Peyer's patch (tissue), 4 donors: ENCODE data around the gene FAM24B. TPM values are rescaled to one million over a fixed set of nuclear protein-coding genes. Genes with fewer than 3 reads are reported as not detected.
A peak's percentile ranks its signal among the peaks of the same experiment; 100 is the strongest.

Source experiments
- DNase-seq, 3 donors: peaks; one replicate each; pipeline ENCODE4 v3.0.0-alpha.2; 2017 to 2019
- H3K27ac ChIP-seq, 4 donors: fragments of 200-600 bp; sonication (generic); one replicate each; pipeline ENCODE4 v1.5.1; 2016 to 2019
- H3K27me3 ChIP-seq, 2 donors: fragments of 200-600 bp; sonication (generic); one replicate each; pipeline ENCODE4 v1.5.1; 2019
- H3K36me3 ChIP-seq, 3 donors: fragments of 200-600 bp; sonication (generic); one replicate each; pipeline ENCODE4 v1.5.1; 2016 to 2019
- H3K4me1 ChIP-seq, 4 donors: fragments of 200-600 bp; sonication (generic); one replicate each; pipeline ENCODE4 v1.5.1; 2016 to 2019
- H3K4me3 ChIP-seq, 4 donors: fragments of 200-600 bp; sonication (generic); 1 replicate in 3 of 4; 2 replicates in 1 of 4; pipeline ENCODE4 v1.5.1; 2016 to 2019; ENCODE audit warnings: mild to moderate bottlenecking in 1 of 4
- H3K9me3 ChIP-seq, 4 donors: fragments of 200-600 bp; sonication (generic); one replicate each; pipeline ENCODE4 v1.5.1; 2016 to 2019; ENCODE audit warnings: mild to moderate bottlenecking in 1 of 4
- CTCF ChIP-seq, 6 experiments: fragments of 450-650 bp in 4 of 6; fragments of 200-600 bp in 2 of 6; sonication (generic) in 1 of 6; IDR thresholded peaks; one replicate each; pipeline ENCODE4 v1.5.1; 2017 to 2019; ENCODE audit warnings: antibody characterized with exemption in 6 of 6, mild to moderate bottlenecking in 3 of 6, moderate library complexity in 1 of 6
- POLR2A ChIP-seq, 2 donors: fragments of 450-650 bp; IDR thresholded peaks; one replicate each; pipeline ENCODE4 v1.5.1; 2017; ENCODE audit warnings: antibody characterized with exemption in 2 of 2, mild to moderate bottlenecking in 2 of 2, moderate library complexity in 2 of 2
- total RNA-seq, 4 donors: library from RNA; depleted of rRNA; stranded (reverse); fragments of >200 nt; gene quantifications; one replicate each; pipeline ENCODE4 v1.1.0, GENCODE V29; 2016

The FAM24B gene
- total RNA-seq, 4 donors from 2014 or later = 3.7 to 6.0 (median 4.9) TPM

GRCh38 chr10:122894261-122894944 is 15.0 kb upstream of the FAM24B start:
- no peaks in the 10 kb centered on the region for H3K36me3 ChIP-seq
- DNase-seq = no peak
- H3K27ac ChIP-seq = no peak overlapping the region
- no peaks in the 10 kb centered on the region for H3K4me1 ChIP-seq
- no peak overlapping the region for H3K4me3 ChIP-seq
- TF ChIP-seq POLR2A (IDR thresholded peaks at IDR 0.05) (no peak), CTCF (IDR thresholded peaks at IDR 0.05) (no peak)
- H3K9me3 ChIP-seq = no peaks in the 10 kb centered on the region
- no peaks in the 10 kb centered on the region for H3K27me3 ChIP-seq

GRCh38 chr10:122884166-122884565 is 4.8 kb upstream of the FAM24B start:
- Histone ChIP-seq H3K36me3 (no peaks in the 10 kb centered on the region), H3K4me1 (peaks cover 0 to 4% (median 0%) of the 10 kb centered on the region in 4 donors), H3K27me3 (no peaks in the 10 kb centered on the region), H3K27ac (no peak overlapping the region), H3K4me3 (no peak overlapping the region), H3K9me3 (no peaks in the 10 kb centered on the region)
- no peak for TF ChIP-seq CTCF (IDR thresholded peaks at IDR 0.05)
- TF ChIP-seq POLR2A (IDR thresholded peaks at IDR 0.05) = no peak
- no peak for DNase-seq

- H3K4me3 ChIP-seq = no peak overlapping the region
- no peak for TF ChIP-seq POLR2A (IDR thresholded peaks at IDR 0.05)
- TF ChIP-seq CTCF (IDR thresholded peaks at IDR 0.05) = no peak
- no peaks in the 10 kb centered on the region for H3K27me3 ChIP-seq
- peaks cover 0 to 13% (median 0%) of the 10 kb centered on the region in 4 donors for H3K4me1 ChIP-seq
- no peaks in the 10 kb centered on the region for H3K36me3 ChIP-seq
- H3K27ac ChIP-seq = no peak overlapping the region
- no peaks in the 10 kb centered on the region for H3K9me3 ChIP-seq
- no peak for DNase-seq
Observed at GRCh38 chr10:122882766-122883165, 3.4 kb upstream of the FAM24B start.

- Histone ChIP-seq H3K9me3 (no peaks in the 10 kb centered on the region), H3K27me3 (no peaks in the 10 kb centered on the region), H3K27ac (peak overlapping the region; percentile 63 to 81 (median 69)), H3K4me1 (peaks cover 0 to 13% (median 0%) of the 10 kb centered on the region in 4 donors), H3K36me3 (no peaks in the 10 kb centered on the region), H3K4me3 (peak overlapping the region; percentile 55 to 66 (median 60))
- no peak for TF ChIP-seq CTCF (IDR thresholded peaks at IDR 0.05)
- TF ChIP-seq POLR2A (IDR thresholded peaks at IDR 0.05) = no peak
- no peak for DNase-seq
Observed at GRCh38 chr10:122878799-122879338, 512 bp downstream of the FAM24B start.

GRCh38 chr10:122877264-122877663 is 2.1 kb downstream of the FAM24B start:
- no peak for DNase-seq
- H3K36me3 ChIP-seq = no peaks in the 10 kb centered on the region
- H3K27ac ChIP-seq = no peak overlapping the region
- H3K9me3 ChIP-seq = no peaks in the 10 kb centered on the region
- no peak for TF ChIP-seq CTCF (IDR thresholded peaks at IDR 0.05)
- no peak for TF ChIP-seq POLR2A (IDR thresholded peaks at IDR 0.05)
- no peaks in the 10 kb centered on the region for H3K27me3 ChIP-seq
- peaks cover 0 to 13% (median 0%) of the 10 kb centered on the region in 4 donors for H3K4me1 ChIP-seq
- no peak overlapping the region for H3K4me3 ChIP-seq
